ENCODE data around the gene AK8. TPM values are rescaled to one million over a fixed set of nuclear protein-coding genes. Genes with fewer than 3 reads are reported as not detected.

The AK8 gene
- total RNA-seq, 1 donor from 2014 or later: not detected

Other genes with a start within 250 kb of the AK8 start
- 17.0 and 18.6 TPM in 2 replicates for gene DDX31, start 208.3 kb downstream of the AK8 start, total RNA-seq
- 15.4 and 15.6 TPM in 2 replicates for gene GTF3C4, start 207.8 kb downstream of the AK8 start, total RNA-seq
- gene SPACA9, start 614 bp upstream of the AK8 start, total RNA-seq: 0.66 and 1.3 TPM in 2 replicates
- 30.7 and 34.3 TPM in 2 replicates for gene TSC1, start 66.3 kb upstream of the AK8 start, total RNA-seq
- gene GFI1B, start 100.4 kb upstream of the AK8 start, total RNA-seq: not detected in 2 replicates
- gene GTF3C5, start 152.7 kb upstream of the AK8 start, total RNA-seq: 79.1 and 79.2 TPM in 2 replicates
- 2.5 TPM in 2 replicates for gene CEL, start 183.7 kb upstream of the AK8 start, total RNA-seq
- 65.7 and 70.0 TPM in 2 replicates for gene RALGDS, start 243.0 kb upstream of the AK8 start, total RNA-seq